Vagina (tissue), 2 donors: ENCODE data around the gene TMPRSS7. TPM values are rescaled to one million over a fixed set of nuclear protein-coding genes. Genes with fewer than 3 reads are reported as not detected.

ENCODE experiments used
- microRNA counts, 2 donors: library from miRNA; unstranded; fragments of <30 nt; microRNA quantifications; one replicate each; lab custom pipeline; 2016 to 2017
- microRNA-seq: library from miRNA; unstranded; fragments of <30 nt; microRNA quantifications from one replicate; pipeline ENCODE4, GENCODE V29; 2017; ENCODE audit warnings: borderline number of aligned reads, borderline replicate concordance
- small RNA-seq: library from RNA; depleted of rRNA; stranded (forward); fragments of <200 nt; gene quantifications from one replicate; pipeline ENCODE3, GENCODE V24; 2016
- total RNA-seq: library from RNA; depleted of rRNA; stranded (reverse); fragments of >200 nt; gene quantifications from one replicate; pipeline ENCODE4 v1.2.3, GENCODE V29; 2016

Gene TMPRSS7
- total RNA-seq, 1 donor from 2014 or later: not detected

MicroRNA genes within 50 kb of the gene (microRNA counts, 767-probe panel; counts per million panel counts)
- 238 to 261 counts per million in 2 donors for microRNA hsa-miR-567 (lab: Ali Mortazavi, UCI)

Small RNA genes within 50 kb of the gene (microRNA-seq; reads per million reads assigned to microRNA genes)
- gene MIR567: not detected

Small RNA genes within 50 kb of the gene (small RNA-seq; reads per million reads assigned to genes)
- gene MIR567: not detected

Other genes with a start within 250 kb of the TMPRSS7 start
- gene PHLDB2, start 175.5 kb upstream of the TMPRSS7 start, total RNA-seq: 66.8 TPM
- gene ABHD10, start 55.7 kb upstream of the TMPRSS7 start, total RNA-seq: 10.8 TPM
- gene TAGLN3, start 35.8 kb upstream of the TMPRSS7 start, total RNA-seq: 3.9 TPM
- 8.1 TPM for gene C3orf52, start 51.7 kb downstream of the TMPRSS7 start, total RNA-seq
- gene GCSAM, start 98.5 kb downstream of the TMPRSS7 start, total RNA-seq: 1.5 TPM